Body of pancreas (tissue), 4 donors: Measurements from ENCODE around the gene CADM1.

ENCODE experiments used
- CTCF ChIP-seq, 7 experiments: fragments of 450-650 bp in 4 of 7; fragments of 200-600 bp in 3 of 7; sonication (generic) in 3 of 7; IDR thresholded peaks; one replicate each; pipeline ENCODE4 v1.5.1; 2016 to 2019; ENCODE audit warnings: antibody characterized with exemption in 7 of 7
- POLR2A ChIP-seq, 3 donors: fragments of 450-650 bp; IDR thresholded peaks; one replicate each; pipeline ENCODE4 v1.6.1; 2016; ENCODE audit warnings: antibody characterized with exemption in 3 of 3, mild to moderate bottlenecking in 2 of 3

- TF ChIP-seq CTCF (IDR thresholded peaks at IDR 0.05) (no peak), POLR2A (IDR thresholded peaks at IDR 0.05) (no peak)
Observed at GRCh38 chr11:115390441-115390840, 113.8 kb downstream of the CADM1 start.
